GM12878 (cell line): ENCODE data around the gene ELFN2. TPM values are rescaled to one million over a fixed set of nuclear protein-coding genes. Genes with fewer than 3 reads are reported as not detected.

Experiments
- ATAC-seq: fragments of 200-7000 bp; cut with Tn5 transposase; 3 replicates; pipeline ENCODE4 v1.9.1; 2020; ENCODE audit warnings: mild to moderate bottlenecking, moderate library complexity
- BruUV-seq: library from RNA; stranded (reverse); fragments of 400-500 nt; replicated peaks from 2 replicates; lab custom pipeline; 2021; lab: Mats Ljungman, UMichigan
- CTCF ChIA-PET: fragments of 300-600 bp; sonication (Branson Sonifier 250); formaldehyde crosslinking; extraction: SDS; loops from one replicate; lab custom pipeline; 2021; ENCODE audit warnings: inconsistent platforms; lab: Yijun Ruan, JAX
- POLR2A ChIA-PET: fragments of 350-600 bp; formaldehyde crosslinking; extraction: SDS; loops from one replicate; lab custom pipeline; 2021; ENCODE audit warnings: inconsistent platforms; lab: Charles Lee
- RAD21 ChIA-PET: fragments of 300-600 bp; sonication (Branson Sonifier 250); formaldehyde crosslinking; loops from one replicate; lab custom pipeline; 2023; ENCODE audit warnings: antibody characterized with exemption; ENCODE audit not compliant: unreplicated experiment; lab: Charles Lee
- SMC1A ChIA-PET: fragments of 300-600 bp; sonication (Branson Sonifier 250); formaldehyde crosslinking; loops from one replicate; lab custom pipeline; 2023; ENCODE audit not compliant: unreplicated experiment, uncharacterized antibody; lab: Charles Lee
- DNase-seq: peaks from one replicate; pipeline ENCODE4 v3.0.0-alpha.2; 2011; ENCODE audit warnings: low read depth, low spot score
- FAIRE-seq: peaks from 3 replicates; lab custom pipeline; 2011; peaks lifted over from hg19 to GRCh38; lab: Jason Lieb, UNC
- H2AFZ ChIP-seq: 2 replicates; pipeline ENCODE4 v1.6.0; 2011; ENCODE audit warnings: low read depth, low read length, control low read depth; ENCODE audit not compliant: control insufficient read depth
- H3K27ac ChIP-seq: 2 replicates; pipeline ENCODE4 v1.5.1; 2011; ENCODE audit warnings: control low read depth; ENCODE audit not compliant: control insufficient read depth, insufficient read depth
- H3K27me3 ChIP-seq, 2 experiments: replicated peaks in 1 of 2; 2 replicates each; pipeline versions ENCODE4 v1.6.0 to v1.6.1; 2011; ENCODE audit warnings: low read length in 1 of 2; ENCODE audit not compliant: control insufficient read depth in 2 of 2, insufficient read depth in 2 of 2
- H3K36me3 ChIP-seq, 2 experiments: 2 replicates each; pipeline ENCODE4 v1.5.1; 2011; ENCODE audit warnings: low read length in 1 of 2; ENCODE audit not compliant: control insufficient read depth in 2 of 2, insufficient read depth in 2 of 2
- H3K4me1 ChIP-seq: 2 replicates; pipeline ENCODE4 v1.6.1; 2011; ENCODE audit warnings: mild to moderate bottlenecking, low read length, moderate library complexity, mixed read lengths; ENCODE audit not compliant: control insufficient read depth, insufficient read depth
- H3K4me2 ChIP-seq: 2 replicates; pipeline ENCODE4 v1.6.0; 2011; ENCODE audit warnings: control low read depth; ENCODE audit not compliant: control insufficient read depth, insufficient read depth
- H3K4me3 ChIP-seq: fragments of 200-600 bp; sonication (generic); 2 replicates; pipeline ENCODE4 v1.5.1; 2016
- H3K79me2 ChIP-seq: 2 replicates; pipeline ENCODE4 v1.6.0; 2011; ENCODE audit warnings: low read length; ENCODE audit not compliant: control insufficient read depth, insufficient read depth
- H3K9ac ChIP-seq: 2 replicates; pipeline ENCODE4 v1.8.0; 2011; ENCODE audit warnings: low read length, control low read depth, mixed read lengths; ENCODE audit not compliant: control insufficient read depth, insufficient read depth
- H3K9me3 ChIP-seq: replicated peaks from 3 replicates; pipeline ENCODE4 v1.5.1; 2011; ENCODE audit warnings: mild to moderate bottlenecking, low read length; ENCODE audit not compliant: control insufficient read depth, insufficient read depth
- H4K20me1 ChIP-seq: 2 replicates; pipeline ENCODE4 v1.6.0; 2011; ENCODE audit not compliant: control insufficient read depth, insufficient read depth
- BRCA1 ChIP-seq: IDR thresholded peaks from 2 replicates; pipeline ENCODE4 v1.6.1; 2011; ENCODE audit warnings: low read depth, low read length, improper control_type of control experiment
- CEBPB ChIP-seq, 2 experiments: fragments of 150-350 bp in 1 of 2; IDR thresholded peaks; 2 replicates each; pipeline ENCODE4 v1.6.1; 2012 to 2014; ENCODE audit warnings: low read depth in 2 of 2, low read length in 2 of 2, borderline replicate concordance in 1 of 2, inconsistent platforms in 1 of 2
- CHD2 ChIP-seq: IDR thresholded peaks from 2 replicates; pipeline ENCODE4 v1.6.1; 2011; ENCODE audit warnings: low read depth, low read length, improper control_type of control experiment, borderline replicate concordance
- ESRRA ChIP-seq: IDR thresholded peaks from 2 replicates; pipeline ENCODE4 v1.6.1; 2012; ENCODE audit warnings: mild to moderate bottlenecking, low read length, improper control_type of control experiment
- ETV6 ChIP-seq, 2 experiments: fragments of 450-650 bp in 1 of 2; IDR thresholded peaks in 1 of 2; conservative IDR thresholded peaks in 1 of 2; 2 replicates each; pipeline ENCODE4 v1.6.1; 2014; ENCODE audit warnings: antibody characterized with exemption in 1 of 2, borderline replicate concordance in 1 of 2, low read depth in 1 of 2, mild to moderate bottlenecking in 1 of 2, moderate library complexity in 1 of 2
- EZH2 ChIP-seq: IDR thresholded peaks from 2 replicates; pipeline ENCODE4 v1.6.1; 2012; ENCODE audit warnings: low read depth, mild to moderate bottlenecking, control low read depth, inconsistent platforms, low read length, borderline replicate concordance; ENCODE audit not compliant: control insufficient read depth
- FOS ChIP-seq: IDR thresholded peaks from 3 replicates; pipeline ENCODE4 v1.6.1; 2011; ENCODE audit warnings: borderline replicate concordance; ENCODE audit not compliant: insufficient read length; ENCODE audit errors: extremely low read depth
- HDAC6 ChIP-seq: fragments of 200-600 bp; sonication (generic); IDR thresholded peaks from one replicate; pipeline ENCODE4 v1.8.0; 2017; ENCODE audit warnings: antibody characterized with exemption; ENCODE audit not compliant: unreplicated experiment
- IKZF1 ChIP-seq: fragments of 450-650 bp; conservative IDR thresholded peaks from 2 replicates; pipeline ENCODE4 v1.6.1; 2017; ENCODE audit warnings: antibody characterized with exemption, mild to moderate bottlenecking
- POLR2AphosphoS5 ChIP-seq: IDR thresholded peaks from 2 replicates; pipeline ENCODE4 v1.6.1; 2011; ENCODE audit warnings: mild to moderate bottlenecking, low read length, inconsistent platforms
- RUNX3 ChIP-seq: IDR thresholded peaks from 2 replicates; pipeline ENCODE4 v1.6.1; 2012; ENCODE audit warnings: low read length, inconsistent platforms
- TAF1 ChIP-seq: IDR thresholded peaks from 2 replicates; pipeline ENCODE4 v1.6.1; 2011; ENCODE audit warnings: mild to moderate bottlenecking, low read depth, low read length, borderline replicate concordance
- ZNF207 ChIP-seq: fragments of 450-650 bp; IDR thresholded peaks from 2 replicates; pipeline ENCODE4 v1.6.1; 2014; ENCODE audit warnings: antibody characterized with exemption, mild to moderate bottlenecking, borderline replicate concordance
- ZNF217 ChIP-seq: fragments of 450-650 bp; IDR thresholded peaks from 2 replicates; pipeline ENCODE4 v1.6.1; 2017; ENCODE audit warnings: antibody characterized with exemption, mild to moderate bottlenecking
- WGBS: methylation state at CpG from one replicate; pipeline ENCODE4 v1.1.6; 2016; ENCODE audit warnings: low lambda C conversion rate; ENCODE audit not compliant: insufficient replicate concordance, insufficient coverage; ENCODE audit errors: missing lambda C conversion rate; 5-methylcytosine and 5-hydroxymethylcytosine counted together
- in situ Hi-C: fragments of 300-500 bp; cut with MboI; formaldehyde crosslinking; loops from 9 replicates; pipeline ENCODE4 v1.14.3; 2018; ENCODE audit warnings: mixed read lengths
- intact Hi-C: fragments of 100-400 bp; cut with micrococcal nuclease; formaldehyde crosslinking; loops from one replicate; pipeline ENCODE4 v1.14.2; 2022; ENCODE audit not compliant: unreplicated experiment
- polyA plus RNA-seq, 11 experiments: library from polyadenylated mRNA; depleted of rRNA in 4 of 11; unstranded in 6 of 11; stranded (reverse) in 5 of 11; fragments of >200 nt; fragmentation: Nextera tagmentation in 4 of 11; fragmentation: Illumina TruSeq in 1 of 11; extraction: Ambion mirVana in 4 of 11; extraction: Trizol in 1 of 11; gene quantifications; 1 replicate in 1 of 11; 2 replicates in 10 of 11; pipeline versions ENCODE4 v1.2.1 to v1.2.3, GENCODE V29; 2011 to 2016; ENCODE audit warnings: inconsistent platforms in 2 of 11, missing spikeins in 2 of 11, low read depth in 1 of 11
- total RNA-seq, 4 experiments: library from RNA; depleted of rRNA in 3 of 4; stranded (reverse); fragments of >200 nt in 3 of 4; fragmentation: Illumina TruSeq in 1 of 4; extraction: Trizol in 1 of 4; gene quantifications; 2 replicates each; pipeline versions ENCODE4 v1.2.1 to v1.2.3, GENCODE V29; 2013 to 2021
- TF ChIP-seq, protein P1 (sequence below): fragments of 450-650 bp; IDR thresholded peaks from 2 replicates; pipeline ENCODE4 v1.6.1; 2016; ENCODE audit warnings: mild to moderate bottlenecking
- TF ChIP-seq, protein P2 (sequence below): IDR thresholded peaks from 2 replicates; pipeline ENCODE4 v1.6.1; 2012; ENCODE audit warnings: low read length, inconsistent platforms

The ELFN2 gene
- total and polyA plus RNA-seq, 10 of the 15 experiments (the other 5 are each of a cell fraction or from before 2014, with no cell fraction given), result 0.03 to 0.05 TPM; not detected in 8

DNA sequence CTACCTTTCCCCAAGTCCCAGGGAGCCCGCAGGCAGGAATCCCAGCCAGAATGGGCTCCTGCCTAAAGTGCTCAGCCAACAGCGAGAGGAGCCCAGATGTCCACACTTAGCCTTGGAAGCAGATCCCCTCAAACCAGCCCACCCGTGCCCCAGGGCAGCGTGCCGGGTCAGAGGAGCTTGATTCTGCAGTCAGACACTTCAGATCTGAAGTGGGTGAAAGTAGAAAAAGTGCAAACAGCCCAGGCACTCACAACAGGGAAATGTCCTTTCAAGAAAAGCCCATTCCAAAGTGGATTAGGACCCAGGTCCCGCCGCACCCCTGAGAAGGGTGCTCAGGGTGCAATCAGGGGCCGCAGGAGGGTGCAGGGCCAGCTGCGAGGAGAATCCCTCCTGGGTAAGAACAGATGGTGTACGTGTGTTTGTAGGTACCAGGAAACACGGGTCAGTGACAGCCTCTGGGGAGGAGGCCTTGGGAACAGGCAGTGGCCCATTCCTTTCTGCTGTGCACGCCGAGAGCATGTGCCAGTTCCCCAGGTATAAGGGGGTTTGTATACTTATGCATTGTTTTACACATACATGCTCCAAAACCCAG lies 17.7 kb downstream of the ELFN2 start:
- TF ChIP-seq CEBPB (IDR thresholded peaks at IDR 0.05; ENCODE audit: borderline replicate concordance in 1 of 2, low read depth in 2 of 2, low read length in 2 of 2) (no peak), ESRRA (no peak), BRCA1 (no peak), POLR2AphosphoS5 (no peak), ZNF217 (no peak), EZH2 (no peak), CHD2 (no peak), HDAC6 (no peak), IKZF1 (no peak), TAF1 (no peak), RUNX3 (no peak), ETV6 (conservative IDR thresholded peaks at IDR 0.05 in 1 of 2, IDR thresholded peaks at IDR 0.05 in 1 of 2; ENCODE audit: borderline replicate concordance in 1 of 2, low read depth in 1 of 2) (no peak), ZNF207 (no peak), FOS (no peak)
- TF ChIP-seq, protein P1, sequence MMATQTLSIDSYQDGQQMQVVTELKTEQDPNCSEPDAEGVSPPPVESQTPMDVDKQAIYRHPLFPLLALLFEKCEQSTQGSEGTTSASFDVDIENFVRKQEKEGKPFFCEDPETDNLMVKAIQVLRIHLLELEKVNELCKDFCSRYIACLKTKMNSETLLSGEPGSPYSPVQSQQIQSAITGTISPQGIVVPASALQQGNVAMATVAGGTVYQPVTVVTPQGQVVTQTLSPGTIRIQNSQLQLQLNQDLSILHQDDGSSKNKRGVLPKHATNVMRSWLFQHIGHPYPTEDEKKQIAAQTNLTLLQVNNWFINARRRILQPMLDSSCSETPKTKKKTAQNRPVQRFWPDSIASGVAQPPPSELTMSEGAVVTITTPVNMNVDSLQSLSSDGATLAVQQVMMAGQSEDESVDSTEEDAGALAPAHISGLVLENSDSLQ, result no peak
- TF ChIP-seq, protein P2, sequence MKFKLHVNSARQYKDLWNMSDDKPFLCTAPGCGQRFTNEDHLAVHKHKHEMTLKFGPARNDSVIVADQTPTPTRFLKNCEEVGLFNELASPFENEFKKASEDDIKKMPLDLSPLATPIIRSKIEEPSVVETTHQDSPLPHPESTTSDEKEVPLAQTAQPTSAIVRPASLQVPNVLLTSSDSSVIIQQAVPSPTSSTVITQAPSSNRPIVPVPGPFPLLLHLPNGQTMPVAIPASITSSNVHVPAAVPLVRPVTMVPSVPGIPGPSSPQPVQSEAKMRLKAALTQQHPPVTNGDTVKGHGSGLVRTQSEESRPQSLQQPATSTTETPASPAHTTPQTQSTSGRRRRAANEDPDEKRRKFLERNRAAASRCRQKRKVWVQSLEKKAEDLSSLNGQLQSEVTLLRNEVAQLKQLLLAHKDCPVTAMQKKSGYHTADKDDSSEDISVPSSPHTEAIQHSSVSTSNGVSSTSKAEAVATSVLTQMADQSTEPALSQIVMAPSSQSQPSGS, result no peak
- FAIRE-seq, result no peak
- RAD21 ChIA-PET, result no interaction called here

More for the DNA sequence above, 17.7 kb downstream of the ELFN2 start:
- Histone ChIP-seq H3K27me3 (no peaks in the 10 kb centered on the region; a peak in 2 of 4 replicates), H3K9me3 (no peaks in the 10 kb centered on the region), H4K20me1 (no peaks in the 10 kb centered on the region), H3K79me2 (no peaks in the 10 kb centered on the region), H3K36me3 (no peaks in the 10 kb centered on the region), H3K27ac (no peak overlapping the region), H3K4me3 (no peak overlapping the region), H3K4me2 (no peak overlapping the region), H3K9ac (no peak overlapping the region), H2AFZ (no peak overlapping the region), H3K4me1 (no peaks in the 10 kb centered on the region)
- in situ Hi-C loops, result no loop called here
- POLR2A ChIA-PET, result no interaction called here
- CTCF ChIA-PET, result interaction anchor here (0.6 kb wide), 1 partner anchor 93 kb away, joined by 3 read pairs; no protein-coding TSS in a partner anchor
- no TSS peak for BruUV-seq
- DNase-seq (no peak), ATAC-seq (no peak)
- SMC1A ChIA-PET, result no interaction called here
- intact Hi-C loops, result no loop called here
- 34% methylated on average over 13 of the region's 13 CpGs for WGBS
